GM12872 (cell line): Measurements from ENCODE around the gene UBE2S.

Experiments
- CTCF ChIP-seq: IDR thresholded peaks from 3 replicates; pipeline ENCODE4 v1.5.1; 2011; ENCODE audit warnings: low read depth, mild to moderate bottlenecking, low read length, moderate library complexity; ENCODE audit not compliant: insufficient read depth

The UBE2S gene

GRCh38 chr19:55424518-55424917 lies 16.9 kb upstream of the UBE2S start:
- no peak for TF ChIP-seq CTCF

- no peak for TF ChIP-seq CTCF
These were observed 15.8 kb upstream of the UBE2S start for GRCh38 chr19:55423225-55424005.

- no peak for TF ChIP-seq CTCF
These were observed 12.1 kb upstream of the UBE2S start for GRCh38 chr19:55419624-55420236.

- no peak for TF ChIP-seq CTCF
These were observed 11.5 kb upstream of the UBE2S start for GRCh38 chr19:55419103-55419502.

GRCh38 chr19:55418185-55418584 lies 10.6 kb upstream of the UBE2S start:
- TF ChIP-seq CTCF: peak; percentile 76

- no peak for TF ChIP-seq CTCF
These were observed 2.6 kb upstream of the UBE2S start for GRCh38 chr19:55410168-55410567.

- no peak for TF ChIP-seq CTCF
These were observed 915 bp upstream of the UBE2S start for GRCh38 chr19:55408533-55408872.
